Colonic mucosa (tissue), 4 donors: ENCODE results near the gene FARP2. TPM values are rescaled to one million over a fixed set of nuclear protein-coding genes. Genes with fewer than 3 reads are reported as not detected.
A peak's percentile ranks its signal among the peaks of the same experiment; 100 is the strongest.
"Not testable (repeated sequence)": the region's sequence is repeated elsewhere in the genome, so short reads cannot be mapped to it uniquely, and the experiment has no call there.

ENCODE experiments used
- DNase-seq: peaks from one replicate; pipeline ENCODE4 v3.0.0-alpha.2; 2020
- H3K27ac ChIP-seq: fragments of 200-600 bp; one replicate; pipeline ENCODE4 v1.8.0; 2021
- H3K27me3 ChIP-seq: fragments of 200-600 bp; one replicate; pipeline ENCODE4 v1.8.0; 2021
- H3K36me3 ChIP-seq: fragments of 200-600 bp; one replicate; pipeline ENCODE4 v1.8.0; 2021
- H3K4me1 ChIP-seq: fragments of 200-600 bp; one replicate; pipeline ENCODE4 v1.8.0; 2021; ENCODE audit warnings: mild to moderate bottlenecking
- H3K4me3 ChIP-seq: fragments of 200-600 bp; one replicate; pipeline ENCODE4 v1.8.0; 2021
- H3K9ac ChIP-seq, 2 donors: one replicate each; pipeline ENCODE4 v1.7.0; 2013; ENCODE audit warnings: control low read depth in 2 of 2, low read depth in 2 of 2, low read length in 2 of 2
- H3K9me3 ChIP-seq: fragments of 200-600 bp; one replicate; pipeline ENCODE4 v1.8.0; 2021
- CTCF ChIP-seq: fragments of 200-600 bp; IDR thresholded peaks from one replicate; pipeline ENCODE4 v1.8.0; 2022; ENCODE audit warnings: antibody characterized with exemption, mild to moderate bottlenecking
- intact Hi-C: fragments of 100-400 bp; cut with DNase I; formaldehyde crosslinking; loops from one replicate; pipeline ENCODE4 v1.14.1; 2022
- total RNA-seq, 2 donors: library from RNA; stranded (reverse); fragmentation: NEBNext Ultra II Directional in 1 of 2; extraction: Animal tissue kit (Norgen Biotek cat#: 25700) in 1 of 2; gene quantifications; one replicate each; pipeline ENCODE4 v1.2.1, GENCODE V29; 2021
- donor health status: healthy.
- donor health status: DM: no; HTN: no; CAD: no.
- donor health status: DM: no; HTN: no; CAD: no.

The FARP2 gene
- total RNA-seq, 2 donors from 2014 or later: 107 to 122 TPM

GRCh38 chr2:241372361-241372992 is 16.4 kb downstream of the FARP2 start:
- H3K27me3 ChIP-seq: no peaks in the 10 kb centered on the region
- no peak for TF ChIP-seq CTCF
- no peak overlapping the region for H3K4me3 ChIP-seq
- H3K9ac ChIP-seq: peak overlapping the region in 1 of 2 donors; percentile 7
- H3K36me3 ChIP-seq: no peaks in the 10 kb centered on the region
- H3K27ac ChIP-seq: peak overlapping the region; percentile 88
- intact Hi-C loops: no loop called here
- H3K4me1 ChIP-seq: peaks cover 32% of the 10 kb centered on the region
- DNase-seq: peak; percentile 59
- no peaks in the 10 kb centered on the region for H3K9me3 ChIP-seq

DNA sequence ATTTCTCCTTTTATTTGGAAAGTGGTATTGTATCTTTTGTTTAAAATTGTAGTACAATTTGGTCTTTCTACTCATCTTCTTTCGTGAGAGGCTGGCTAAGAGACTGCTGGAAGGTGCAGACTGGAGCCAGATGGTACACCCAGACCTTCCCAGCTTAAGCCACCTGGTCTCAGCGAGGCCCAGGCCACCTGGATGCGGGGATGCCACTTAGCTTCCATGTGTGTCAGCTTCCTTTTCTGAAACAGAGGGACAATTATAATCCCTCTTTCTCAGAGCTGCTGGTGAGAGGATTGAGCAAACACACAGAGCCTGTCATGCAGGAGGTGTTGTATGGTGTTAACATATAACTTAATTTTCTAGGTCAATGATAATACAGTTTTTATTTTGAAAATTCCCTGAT is 17.4 kb downstream of the FARP2 start:
- Histone ChIP-seq H3K9ac (peak overlapping the region in 1 of 2 donors; percentile 55), H3K27me3 (no peaks in the 10 kb centered on the region), H3K27ac (peak overlapping the region; percentile 88), H3K4me1 (peaks cover 32% of the 10 kb centered on the region), H3K4me3 (no peak overlapping the region), H3K36me3 (no peaks in the 10 kb centered on the region), H3K9me3 (no peaks in the 10 kb centered on the region)
- no peak for TF ChIP-seq CTCF
- intact Hi-C loops: no loop called here
- DNase-seq: no peak

- DNase-seq, H3K9me3 ChIP-seq, intact Hi-C loops, H3K27me3 ChIP-seq, H3K4me3 ChIP-seq, H3K36me3 ChIP-seq: not testable (repeated sequence)
- Histone ChIP-seq H3K4me1 (peaks cover 31% of the 10 kb centered on the region), H3K9ac (peak overlapping the region in 1 of 2 donors; percentile 80), H3K27ac (peak overlapping the region; percentile 88)
Observed at GRCh38 chr2:241373906-241374305, 17.8 kb downstream of the FARP2 start.

DNA sequence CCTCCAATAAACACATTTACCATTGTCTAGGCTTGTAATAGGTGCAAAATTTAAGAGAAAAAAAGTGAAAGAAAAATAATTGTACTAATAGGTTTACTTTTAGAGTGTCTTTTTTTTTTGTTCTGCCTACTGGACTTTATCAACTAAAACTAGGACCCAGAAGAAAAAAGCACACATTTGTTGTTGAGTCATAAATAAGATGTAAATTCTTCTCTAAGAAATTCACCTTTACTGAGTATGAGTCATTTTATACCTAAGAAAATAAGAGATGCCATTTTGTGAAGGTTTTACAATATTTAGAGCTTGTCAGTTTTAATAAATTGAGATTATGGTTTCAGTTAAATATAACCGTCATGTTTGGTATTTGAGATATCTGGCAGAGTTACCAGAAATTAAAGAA is 19.2 kb downstream of the FARP2 start:
- intact Hi-C loops: no loop called here

GRCh38 chr2:241376808-241377207 is 20.7 kb downstream of the FARP2 start:
- no peak overlapping the region for H3K4me3 ChIP-seq
- H3K4me1 ChIP-seq: peaks cover 25% of the 10 kb centered on the region
- H3K36me3 ChIP-seq: no peaks in the 10 kb centered on the region
- H3K27ac ChIP-seq: no peak overlapping the region
- no peak overlapping the region for H3K9ac ChIP-seq
- H3K27me3 ChIP-seq: no peaks in the 10 kb centered on the region
- H3K9me3 ChIP-seq: no peaks in the 10 kb centered on the region
- DNase-seq: no peak
- no peak for TF ChIP-seq CTCF
- intact Hi-C loops: no loop called here

More for the DNA sequence above, 19.2 kb downstream of the FARP2 start:
- peak overlapping the region; percentile 88 for H3K27ac ChIP-seq
- H3K27me3 ChIP-seq: no peaks in the 10 kb centered on the region
- H3K9ac ChIP-seq: peak overlapping the region in 1 of 2 donors; percentile 80
- TF ChIP-seq CTCF: no peak
- H3K9me3 ChIP-seq: no peaks in the 10 kb centered on the region
- H3K4me3 ChIP-seq: no peak overlapping the region
- no peaks in the 10 kb centered on the region for H3K36me3 ChIP-seq
- no peak for DNase-seq
- H3K4me1 ChIP-seq: peaks cover 25% of the 10 kb centered on the region

DNA sequence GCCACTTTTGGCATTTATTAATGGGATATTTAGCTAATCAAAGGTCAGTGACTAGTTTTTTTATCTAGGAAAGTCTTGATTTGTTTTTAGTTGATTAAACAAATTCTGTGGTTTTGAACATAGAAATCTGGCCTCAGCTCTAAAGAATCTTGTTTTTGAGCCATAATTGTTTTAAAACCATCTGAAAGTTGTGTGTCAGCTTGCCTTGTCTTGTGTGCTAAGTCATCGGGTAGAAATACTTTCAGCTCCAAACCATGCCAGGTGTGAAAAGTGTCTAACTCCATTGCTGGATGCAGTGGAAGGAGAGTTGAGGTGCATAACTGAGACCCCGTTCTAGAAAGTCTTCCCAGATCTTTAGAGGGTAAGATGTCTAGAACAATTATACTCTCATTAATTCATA is 22.7 kb downstream of the FARP2 start:
- no peak for TF ChIP-seq CTCF
- no peaks in the 10 kb centered on the region for H3K9me3 ChIP-seq
- H3K36me3 ChIP-seq: no peaks in the 10 kb centered on the region
- H3K4me1 ChIP-seq: peaks cover 10% of the 10 kb centered on the region
- H3K9ac ChIP-seq: no peak overlapping the region
- no peak overlapping the region for H3K4me3 ChIP-seq
- intact Hi-C loops: no loop called here
- DNase-seq: no peak
- H3K27me3 ChIP-seq: no peaks in the 10 kb centered on the region
- no peak overlapping the region for H3K27ac ChIP-seq
